Cardiac septum (tissue), 1 donor: ENCODE measurements around the gene ZBTB8A. TPM values are rescaled to one million over a fixed set of nuclear protein-coding genes. Genes with fewer than 3 reads are reported as not detected.
"Not testable (repeated sequence)": the region's sequence is repeated elsewhere in the genome, so short reads cannot be mapped to it uniquely, and the experiment has no call there.

Experiments used
- DNase-seq: peaks from one replicate; pipeline ENCODE4 v3.0.0-alpha.2; 2020; ENCODE audit warnings: low spot score
- intact Hi-C: fragments of 100-400 bp; cut with DNase I; formaldehyde crosslinking; loops from one replicate; pipeline ENCODE4 v1.14.0; 2022
- total RNA-seq: library from RNA; stranded (reverse); fragmentation: NEBNext Ultra II Directional; extraction: Animal tissue kit (Norgen Biotek cat#: 25700); gene quantifications from one replicate; pipeline ENCODE4 v1.2.1, GENCODE V29; 2021
- donor health status: DM: no; HTN: no; CAD: no.

ZBTB8A gene
- total RNA-seq, 1 donor from 2014 or later = 3.0 TPM

- intact Hi-C loops = no loop called here
- no peak for DNase-seq
These were observed 5.4 kb upstream of the ZBTB8A start for GRCh38 chr1:32533792-32534327.

- intact Hi-C loops = no loop called here
- DNase-seq = no peak
These were observed 3.1 kb upstream of the ZBTB8A start for GRCh38 chr1:32536117-32536516.

- intact Hi-C loops = no loop called here
These were observed 2.5 kb upstream of the ZBTB8A start for GRCh38 chr1:32536764-32537163.

GRCh38 chr1:32539584-32540571, 651 bp downstream of the ZBTB8A start:
- intact Hi-C loops = loop anchor here (1.0 kb wide), 1 partner anchor 40 kb away; no protein-coding TSS in a partner anchor
- peak; percentile 41 for DNase-seq

More at GRCh38 chr1:32536764-32537163, 2.5 kb upstream of the ZBTB8A start:
- DNase-seq = no peak

- DNase-seq = no peak
- intact Hi-C loops = no loop called here
These were observed 1.4 kb downstream of the ZBTB8A start for GRCh38 chr1:32540605-32541004.

GRCh38 chr1:32541064-32541566, 1.9 kb downstream of the ZBTB8A start:
- no peak for DNase-seq
- intact Hi-C loops = no loop called here

GRCh38 chr1:32546611-32547010, 7.4 kb downstream of the ZBTB8A start:
- no peak for DNase-seq
- intact Hi-C loops = no loop called here

- intact Hi-C loops = no loop called here
- no peak for DNase-seq
These were observed 10.4 kb downstream of the ZBTB8A start for GRCh38 chr1:32549616-32550015.

- intact Hi-C loops = no loop called here
- no peak for DNase-seq
These were observed 15.1 kb downstream of the ZBTB8A start for GRCh38 chr1:32554288-32554687.

GRCh38 chr1:32557035-32557434, 17.8 kb downstream of the ZBTB8A start:
- intact Hi-C loops, DNase-seq: not testable (repeated sequence)

GRCh38 chr1:32557812-32558211, 18.6 kb downstream of the ZBTB8A start:
- intact Hi-C loops = no loop called here
- no peak for DNase-seq

GRCh38 chr1:32568929-32569328, 29.7 kb downstream of the ZBTB8A start:
- intact Hi-C loops = no loop called here
- no peak for DNase-seq

- DNase-seq = no peak
- intact Hi-C loops = no loop called here
These were observed 41.3 kb downstream of the ZBTB8A start for GRCh38 chr1:32580348-32581017.

- DNase-seq = no peak
- intact Hi-C loops = no loop called here
These were observed 53.7 kb downstream of the ZBTB8A start for GRCh38 chr1:32592943-32593342.

GRCh38 chr1:32600034-32600433, 60.8 kb downstream of the ZBTB8A start:
- intact Hi-C loops = no loop called here
- no peak for DNase-seq

- intact Hi-C loops = no loop called here
- DNase-seq = no peak
These were observed 66.6 kb downstream of the ZBTB8A start for GRCh38 chr1:32605711-32606424.

- DNase-seq = no peak
- intact Hi-C loops = no loop called here
These were observed 67.5 kb downstream of the ZBTB8A start for GRCh38 chr1:32606565-32607371.

- DNase-seq = no peak
- intact Hi-C loops = no loop called here
These were observed 70.0 kb downstream of the ZBTB8A start for GRCh38 chr1:32609180-32609579.

GRCh38 chr1:32611859-32612188, 72.6 kb downstream of the ZBTB8A start:
- no peak for DNase-seq

More at GRCh38 chr1:32611859-32612188, 72.6 kb downstream of the ZBTB8A start:
- intact Hi-C loops = no loop called here
